OCI-LY7 (cell line): ENCODE results near the gene KCNK15. TPM values are rescaled to one million over a fixed set of nuclear protein-coding genes. Genes with fewer than 3 reads are reported as not detected.

Experiments used
- BruUV-seq: library from RNA; stranded (reverse); fragments of 400-500 nt; replicated peaks from 2 replicates; lab custom pipeline; 2021; lab: Mats Ljungman, UMichigan
- CTCF ChIA-PET: fragments of 300-600 bp; sonication (Branson Sonifier 250); formaldehyde crosslinking; loops from one replicate; lab custom pipeline; 2022; ENCODE audit warnings: antibody characterized with exemption; ENCODE audit not compliant: unreplicated experiment; lab: Charles Lee
- POLR2A ChIA-PET: fragments of 300-600 bp; sonication (Branson Sonifier 250); formaldehyde crosslinking; loops from one replicate; lab custom pipeline; 2022; ENCODE audit warnings: antibody characterized with exemption; lab: Charles Lee
- DNase-seq: peaks from one replicate; pipeline ENCODE4 v3.0.0-alpha.2; 2015; ENCODE audit warnings: low spot score
- H2AFZ ChIP-seq: fragments of 200-600 bp; sonication (generic), shearing (Covaris generic); 2 replicates; pipeline ENCODE4 v1.6.1; 2014; ENCODE audit warnings: mild to moderate bottlenecking, antibody characterized with exemption, low read length, moderate library complexity
- H3K27ac ChIP-seq: fragments of 200-600 bp; sonication (generic); 2 replicates; pipeline ENCODE4 v1.5.1; 2014; ENCODE audit warnings: mixed run types, low read depth, mild to moderate bottlenecking, moderate library complexity, low read length, inconsistent platforms; ENCODE audit not compliant: poor library complexity, severe bottlenecking
- H3K36me3 ChIP-seq: fragments of 200-600 bp; sonication (generic); 2 replicates; pipeline ENCODE4 v1.6.1; 2014; ENCODE audit warnings: mild to moderate bottlenecking, antibody characterized with exemption, low read length, moderate library complexity, mixed read lengths; ENCODE audit not compliant: insufficient read depth
- H3K4me1 ChIP-seq: fragments of 200-600 bp; sonication (generic); 2 replicates; pipeline ENCODE4 v1.5.1; 2014; ENCODE audit warnings: mild to moderate bottlenecking, low read length; ENCODE audit not compliant: insufficient read depth, poor library complexity, severe bottlenecking
- H3K4me2 ChIP-seq: fragments of 200-600 bp; sonication (generic); 2 replicates; pipeline ENCODE4 v1.6.1; 2014; ENCODE audit warnings: mild to moderate bottlenecking, low read length
- H3K4me3 ChIP-seq: fragments of 200-600 bp; sonication (generic); 2 replicates; pipeline ENCODE4 v1.5.1; 2014; ENCODE audit warnings: mild to moderate bottlenecking, low read depth, low read length; ENCODE audit not compliant: poor library complexity, severe bottlenecking
- H3K79me2 ChIP-seq: fragments of 200-600 bp; sonication (generic); 2 replicates; pipeline ENCODE4 v1.6.1; 2016; ENCODE audit warnings: low read depth, mild to moderate bottlenecking, low read length, moderate library complexity, mixed read lengths; ENCODE audit not compliant: insufficient read depth
- H3K9me2 ChIP-seq: fragments of 200-600 bp; sonication (generic); 2 replicates; pipeline ENCODE4 v1.6.1; 2016; ENCODE audit warnings: mild to moderate bottlenecking, low read length, mixed read lengths; ENCODE audit not compliant: insufficient read depth
- H3K9me3 ChIP-seq: fragments of 200-600 bp; sonication (generic); 2 replicates; pipeline ENCODE4 v1.6.1; 2014; ENCODE audit warnings: mild to moderate bottlenecking, mixed run types, low read length, mixed read lengths
- H4K20me1 ChIP-seq: fragments of 200-600 bp; sonication (generic); 2 replicates; pipeline ENCODE4 v1.6.1; 2014; ENCODE audit warnings: mild to moderate bottlenecking, antibody characterized with exemption, low read length, moderate library complexity, mixed read lengths; ENCODE audit not compliant: insufficient read depth
- EZH2phosphoT487 ChIP-seq: fragments of 200-600 bp; sonication (generic); IDR thresholded peaks from 2 replicates; pipeline ENCODE4 v1.6.1; 2018; ENCODE audit warnings: low read depth, borderline replicate concordance, mild to moderate bottlenecking, mixed run types, antibody characterized with exemption, low read length, moderate library complexity, mixed read lengths
- intact Hi-C: fragments of 100-400 bp; cut with micrococcal nuclease; formaldehyde crosslinking; loops from one replicate; pipeline ENCODE4 v1.10.0; 2022; ENCODE audit not compliant: unreplicated experiment
- total RNA-seq, 2 experiments: library from RNA; depleted of rRNA in 1 of 2; stranded (reverse); fragments of >200 nt in 1 of 2; shearing (Covaris generic) in 1 of 2; gene quantifications; 2 replicates each; pipeline ENCODE4 v1.2.3, GENCODE V29; 2014 to 2022
- TF ChIP-seq, protein P1 (sequence below): fragments of 200-600 bp; sonication (generic); conservative IDR thresholded peaks from 2 replicates; pipeline ENCODE4 v1.5.1; 2014; ENCODE audit warnings: mild to moderate bottlenecking, antibody characterized with exemption, low read length, moderate library complexity, mixed read lengths

Gene KCNK15
- total RNA-seq, 2 experiments from 2014 or later, result not detected

DNA sequence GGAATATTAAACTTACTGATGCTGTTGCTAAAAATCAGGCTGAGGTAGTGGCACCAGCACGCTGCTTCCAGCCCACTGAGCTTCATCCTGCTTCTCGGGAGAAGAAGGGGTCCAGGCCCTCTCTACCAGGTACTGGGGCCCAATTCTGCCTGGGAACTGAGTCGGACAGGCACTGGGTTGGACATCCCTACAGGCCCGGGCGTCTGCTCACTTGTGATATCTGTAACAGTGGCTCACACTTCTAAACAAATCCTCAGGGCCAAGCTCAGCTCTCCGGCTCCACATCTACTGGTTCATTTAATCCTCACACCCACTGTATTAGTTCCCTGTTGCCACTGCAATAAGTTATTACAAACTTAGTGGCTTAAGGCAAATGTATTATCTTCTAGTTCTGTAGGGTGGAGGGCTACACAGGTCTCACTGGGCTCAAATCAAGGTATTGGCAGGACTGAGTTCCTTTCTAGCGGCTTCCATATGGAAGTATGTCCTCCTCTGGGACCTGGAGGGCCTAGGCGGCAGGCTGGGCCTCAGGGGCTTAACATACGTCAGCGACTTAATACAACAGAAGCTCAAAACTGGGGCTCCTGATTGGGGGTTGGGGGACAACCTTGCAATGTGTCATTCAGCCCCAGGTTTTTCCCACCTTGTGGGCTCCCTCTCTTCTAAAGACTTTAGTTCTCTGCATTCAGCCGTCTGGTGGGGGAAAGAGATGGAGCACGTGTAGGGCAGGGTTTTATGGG is 1.6 kb upstream of the KCNK15 start:
- Histone ChIP-seq H3K4me1 (peaks cover 12% of the 10 kb centered on the region), H4K20me1 (no peaks in the 10 kb centered on the region), H2AFZ (no peak overlapping the region), H3K9me2 (no peaks in the 10 kb centered on the region), H3K4me2 (no peak overlapping the region), H3K27ac (no peak overlapping the region), H3K9me3 (0 out of 2 replicates have a peak, but pooled peaks cover 1% of the 10 kb centered on the region), H3K36me3 (no peaks in the 10 kb centered on the region), H3K79me2 (no peaks in the 10 kb centered on the region), H3K4me3 (no peak overlapping the region)
- intact Hi-C loops, result no loop called here
- no peak for TF ChIP-seq EZH2phosphoT487
- TF ChIP-seq, protein P1, sequence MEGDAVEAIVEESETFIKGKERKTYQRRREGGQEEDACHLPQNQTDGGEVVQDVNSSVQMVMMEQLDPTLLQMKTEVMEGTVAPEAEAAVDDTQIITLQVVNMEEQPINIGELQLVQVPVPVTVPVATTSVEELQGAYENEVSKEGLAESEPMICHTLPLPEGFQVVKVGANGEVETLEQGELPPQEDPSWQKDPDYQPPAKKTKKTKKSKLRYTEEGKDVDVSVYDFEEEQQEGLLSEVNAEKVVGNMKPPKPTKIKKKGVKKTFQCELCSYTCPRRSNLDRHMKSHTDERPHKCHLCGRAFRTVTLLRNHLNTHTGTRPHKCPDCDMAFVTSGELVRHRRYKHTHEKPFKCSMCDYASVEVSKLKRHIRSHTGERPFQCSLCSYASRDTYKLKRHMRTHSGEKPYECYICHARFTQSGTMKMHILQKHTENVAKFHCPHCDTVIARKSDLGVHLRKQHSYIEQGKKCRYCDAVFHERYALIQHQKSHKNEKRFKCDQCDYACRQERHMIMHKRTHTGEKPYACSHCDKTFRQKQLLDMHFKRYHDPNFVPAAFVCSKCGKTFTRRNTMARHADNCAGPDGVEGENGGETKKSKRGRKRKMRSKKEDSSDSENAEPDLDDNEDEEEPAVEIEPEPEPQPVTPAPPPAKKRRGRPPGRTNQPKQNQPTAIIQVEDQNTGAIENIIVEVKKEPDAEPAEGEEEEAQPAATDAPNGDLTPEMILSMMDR, result no peak
- POLR2A ChIA-PET, result no interaction called here
- no TSS peak for BruUV-seq
- CTCF ChIA-PET, result interaction anchor here (1.4 kb wide), 1 partner anchor 9 kb away, joined by 3 read pairs; no protein-coding TSS in a partner anchor
- DNase-seq, result no peak

GRCh38 chr20:44745122-44745597 is 505 bp upstream of the KCNK15 start:
- H3K9me2 ChIP-seq, result no peaks in the 10 kb centered on the region
- H3K4me1 ChIP-seq, result peaks cover 12% of the 10 kb centered on the region
- intact Hi-C loops, result no loop called here
- POLR2A ChIA-PET, result no interaction called here
- H2AFZ ChIP-seq, result no peak overlapping the region
- H4K20me1 ChIP-seq, result no peaks in the 10 kb centered on the region
- no peak for DNase-seq
- no peak overlapping the region for H3K4me3 ChIP-seq
- no TSS peak for BruUV-seq
- H3K27ac ChIP-seq, result no peak overlapping the region
- no peaks in the 10 kb centered on the region for H3K79me2 ChIP-seq
- H3K36me3 ChIP-seq, result no peaks in the 10 kb centered on the region
- no peaks in the 10 kb centered on the region for H3K9me3 ChIP-seq
- CTCF ChIA-PET, result no interaction called here
- no peak overlapping the region for H3K4me2 ChIP-seq
- TF ChIP-seq, protein P1, result no peak
- TF ChIP-seq EZH2phosphoT487, result no peak
